AG09309 (cell line): ENCODE results near the gene KIAA1671.

Experiments used
- DNase-seq: peaks from one replicate; pipeline ENCODE4 v3.0.0-alpha.2; 2010; ENCODE audit warnings: low read depth
- H3K4me3 ChIP-seq: 2 replicates; pipeline ENCODE4 v1.5.1; 2011; ENCODE audit warnings: mild to moderate bottlenecking, low read depth, low read length, moderate library complexity; ENCODE audit not compliant: control insufficient read depth
- CTCF ChIP-seq: IDR thresholded peaks from 2 replicates; pipeline ENCODE4 v1.5.1; 2011; ENCODE audit warnings: mild to moderate bottlenecking, low read depth, low read length, inconsistent platforms; ENCODE audit not compliant: insufficient read depth, control insufficient read depth; ENCODE audit errors: missing control alignments

The KIAA1671 gene

DNA sequence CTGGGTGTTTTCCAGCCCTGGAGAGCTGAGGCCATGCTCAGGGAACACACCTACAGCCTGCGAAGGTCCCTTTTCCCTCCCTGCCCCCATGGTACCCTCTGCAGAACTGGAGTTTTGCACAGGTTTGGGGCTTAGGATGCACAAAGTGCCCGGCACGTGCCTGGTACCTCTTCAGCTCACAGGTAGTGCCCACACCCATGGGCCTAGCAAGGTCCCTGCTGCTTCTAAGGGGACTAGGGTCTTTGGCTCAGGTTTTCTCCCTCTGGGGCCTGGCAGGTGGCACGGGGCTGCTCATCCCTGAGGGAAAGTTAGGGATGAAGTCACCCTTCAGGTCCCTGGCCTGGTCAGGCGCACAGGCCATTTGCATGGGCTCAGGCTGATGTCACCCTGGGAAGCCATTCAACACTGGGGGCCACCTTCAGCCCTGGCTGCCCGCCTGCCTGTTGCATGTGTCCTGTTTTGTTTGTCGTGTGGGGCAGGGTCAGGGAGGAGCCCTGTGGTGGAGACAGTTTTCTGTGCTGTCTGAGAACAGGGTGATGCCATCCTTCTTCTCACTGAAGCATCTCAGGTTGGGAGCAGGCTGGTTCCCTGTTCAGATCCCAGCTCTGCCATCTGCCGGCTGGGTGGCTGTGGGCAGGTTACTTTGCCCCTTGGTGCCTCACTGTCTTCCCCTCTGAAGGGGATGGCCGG is 178.8 kb downstream of the KIAA1671 start:
- DNase-seq, result no peak
- no peak overlapping the region for H3K4me3 ChIP-seq
- no peak for TF ChIP-seq CTCF

DNA sequence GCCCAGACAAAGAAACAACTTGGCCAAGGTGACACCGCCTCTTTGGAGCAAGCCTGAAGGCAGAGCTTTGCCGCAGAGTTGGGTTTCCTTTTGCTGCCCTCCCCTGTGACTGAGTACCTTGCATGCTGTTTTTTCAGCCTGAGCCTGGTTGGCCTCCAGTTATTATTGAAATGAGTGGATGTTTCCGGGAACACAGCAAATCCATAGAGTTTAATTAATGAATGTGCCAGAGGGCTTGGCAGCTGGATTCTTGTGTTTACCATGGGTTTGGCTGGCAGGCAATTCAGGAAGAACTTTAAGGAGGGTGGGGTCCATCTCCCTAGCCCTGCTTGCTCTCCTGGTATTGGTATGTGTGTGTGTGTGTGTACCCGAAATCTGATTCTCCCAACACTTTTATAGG is 181.5 kb downstream of the KIAA1671 start:
- DNase-seq, result no peak
- no peak for TF ChIP-seq CTCF
- H3K4me3 ChIP-seq, result no peak overlapping the region

DNA sequence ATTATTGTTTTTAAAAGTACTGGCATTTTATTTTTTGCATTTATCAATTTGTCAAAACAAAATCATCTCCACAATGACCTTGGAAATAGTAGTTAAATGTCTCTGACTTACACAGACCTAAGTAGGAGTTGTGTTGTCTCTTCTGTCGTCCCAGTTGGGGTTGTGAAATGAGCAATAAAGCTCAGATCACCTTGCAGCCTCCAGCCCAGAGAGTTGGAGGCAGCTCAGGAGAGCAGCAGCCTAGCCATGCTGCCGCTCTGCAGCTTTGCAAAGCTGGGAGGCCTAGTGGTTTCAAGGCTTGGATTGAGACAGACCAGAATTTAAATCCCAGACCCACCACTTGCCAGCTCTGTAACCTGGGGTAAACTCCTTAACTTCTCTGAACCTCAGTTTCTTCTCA is 181.9 kb downstream of the KIAA1671 start:
- no peak for DNase-seq
- no peak overlapping the region for H3K4me3 ChIP-seq
- no peak for TF ChIP-seq CTCF

DNA sequence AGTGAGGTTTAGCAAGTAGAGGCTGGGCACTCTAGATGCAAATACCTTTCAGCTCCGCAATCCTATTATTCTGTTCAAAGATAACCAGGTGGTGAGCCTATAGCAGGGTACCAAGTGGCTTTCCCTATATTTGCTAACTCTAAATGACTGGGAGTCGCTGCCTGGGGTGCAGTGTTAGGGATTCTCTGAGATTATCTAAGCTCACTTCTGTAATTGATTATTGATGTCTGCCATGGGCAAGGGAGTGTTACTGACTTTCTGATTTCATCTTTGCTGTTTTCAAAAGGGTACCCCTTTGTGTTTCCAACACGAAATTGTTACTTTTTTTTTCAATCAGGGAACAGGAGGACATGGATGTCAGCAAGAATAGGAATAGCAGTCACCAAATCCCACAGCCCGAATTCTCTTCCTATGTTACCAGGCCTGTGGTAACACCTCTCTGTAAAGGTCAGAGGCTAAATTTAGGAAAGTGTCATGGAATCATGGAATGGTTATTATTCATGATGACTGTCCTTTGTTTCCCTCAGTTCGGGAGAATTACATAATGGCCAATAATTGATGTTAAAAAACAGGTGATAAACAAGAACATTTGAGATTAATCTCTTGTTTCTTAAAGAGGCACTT is 184.5 kb downstream of the KIAA1671 start:
- no peak for DNase-seq
- TF ChIP-seq CTCF, result no peak
- no peak overlapping the region for H3K4me3 ChIP-seq

- no peak for TF ChIP-seq CTCF
- DNase-seq, result no peak
Measured at GRCh38 chr22:25137577-25138525, 185.3 kb downstream of the KIAA1671 start.

GRCh38 chr22:25139062-25139461 is 186.5 kb downstream of the KIAA1671 start:
- no peak for DNase-seq
- no peak overlapping the region for H3K4me3 ChIP-seq
- no peak for TF ChIP-seq CTCF

More at GRCh38 chr22:25137577-25138525, 185.3 kb downstream of the KIAA1671 start:
- H3K4me3 ChIP-seq, result no peak overlapping the region
